Measurements from ENCODE around the gene IMP3. TPM values are rescaled to one million over a fixed set of nuclear protein-coding genes. Genes with fewer than 3 reads are reported as not detected.

Gene IMP3
- total RNA-seq, 1 experiment from 2014 or later = 79.9 TPM

DNA sequence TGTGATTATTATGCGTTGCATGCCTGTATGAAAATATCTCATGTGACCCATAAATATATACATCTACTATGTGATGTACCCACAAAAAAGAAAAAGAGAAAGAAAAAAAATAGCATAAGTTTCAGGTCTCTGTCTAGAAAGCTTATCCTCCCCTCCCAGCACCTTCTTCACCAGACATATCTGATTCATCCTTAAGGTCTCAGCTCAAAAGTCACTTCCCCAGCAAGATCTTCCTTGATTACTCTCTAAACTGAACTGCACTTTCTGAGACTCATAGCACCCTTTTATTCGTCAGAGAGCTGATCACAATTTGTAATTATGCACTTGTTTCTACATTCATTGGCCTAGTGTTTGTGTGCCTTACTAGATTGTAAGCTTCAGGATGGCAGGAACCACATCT is 49.8 kb downstream of the IMP3 start (continued):
- no peak for TF ChIP-seq CTCF (IDR thresholded peaks at IDR 0.05 in 2 of 3, conservative IDR thresholded peaks at IDR 0.05 in 1 of 3; ENCODE audit: borderline replicate concordance in 1 of 3, insufficient read depth in 1 of 3, low read depth in 2 of 3, low read length in 2 of 3)
- TF ChIP-seq EGR1 (IDR thresholded peaks at IDR 0.05; ENCODE audit: low read depth) = no peak
- no peak for TF ChIP-seq SP1 (IDR thresholded peaks at IDR 0.05; ENCODE audit: low read depth)
- no peak for TF ChIP-seq ZNF274 (IDR thresholded peaks at IDR 0.05; ENCODE audit: low read depth, low read length)
- no peak for TF ChIP-seq POLR2A (IDR thresholded peaks at IDR 0.05; ENCODE audit: borderline replicate concordance, extremely low read depth, insufficient read depth, insufficient read length)
- TF ChIP-seq ELF1 (IDR thresholded peaks at IDR 0.05; ENCODE audit: borderline replicate concordance, low read depth) = no peak
- TF ChIP-seq JUND (IDR thresholded peaks at IDR 0.05) = no peak

Other genes with a start within 250 kb of the IMP3 start
- gene SIN3A, start 188.5 kb downstream of the IMP3 start, total RNA-seq (2021; ENCODE audit: unreplicated experiment) = 70.1 TPM
- 21.1 TPM for gene PTPN9, start 60.9 kb downstream of the IMP3 start, total RNA-seq (2021; ENCODE audit: unreplicated experiment)
- gene SNUPN, start 14.5 kb downstream of the IMP3 start, total RNA-seq (2021; ENCODE audit: unreplicated experiment) = 29.8 TPM
- 8.3 TPM for gene SNX33, start 7.7 kb upstream of the IMP3 start, total RNA-seq (2021; ENCODE audit: unreplicated experiment)
- 18.1 TPM for gene CSPG4, start 72.6 kb upstream of the IMP3 start, total RNA-seq (2021; ENCODE audit: unreplicated experiment)
- 12.3 TPM for gene UBE2Q2, start 203.2 kb upstream of the IMP3 start, total RNA-seq (2021; ENCODE audit: unreplicated experiment)

All from HCT116 (cell line).